Activated T-helper 9 cell treated with anti-CD3 and anti-CD28 coated beads, Interleukin-2, amount 50 U/mL, for 16 hours (primary cell): ENCODE measurements around the gene TGFB1.
A peak's percentile ranks its signal among the peaks of the same experiment; 100 is the strongest.
"Not testable (repeated sequence)": the region's sequence is repeated elsewhere in the genome, so short reads cannot be mapped to it uniquely, and the experiment has no call there.

ENCODE experiments used
- DNase-seq: peaks from one replicate; pipeline ENCODE4 v3.0.0-alpha.2; 2020; ENCODE audit warnings: low read depth

Gene TGFB1

DNA sequence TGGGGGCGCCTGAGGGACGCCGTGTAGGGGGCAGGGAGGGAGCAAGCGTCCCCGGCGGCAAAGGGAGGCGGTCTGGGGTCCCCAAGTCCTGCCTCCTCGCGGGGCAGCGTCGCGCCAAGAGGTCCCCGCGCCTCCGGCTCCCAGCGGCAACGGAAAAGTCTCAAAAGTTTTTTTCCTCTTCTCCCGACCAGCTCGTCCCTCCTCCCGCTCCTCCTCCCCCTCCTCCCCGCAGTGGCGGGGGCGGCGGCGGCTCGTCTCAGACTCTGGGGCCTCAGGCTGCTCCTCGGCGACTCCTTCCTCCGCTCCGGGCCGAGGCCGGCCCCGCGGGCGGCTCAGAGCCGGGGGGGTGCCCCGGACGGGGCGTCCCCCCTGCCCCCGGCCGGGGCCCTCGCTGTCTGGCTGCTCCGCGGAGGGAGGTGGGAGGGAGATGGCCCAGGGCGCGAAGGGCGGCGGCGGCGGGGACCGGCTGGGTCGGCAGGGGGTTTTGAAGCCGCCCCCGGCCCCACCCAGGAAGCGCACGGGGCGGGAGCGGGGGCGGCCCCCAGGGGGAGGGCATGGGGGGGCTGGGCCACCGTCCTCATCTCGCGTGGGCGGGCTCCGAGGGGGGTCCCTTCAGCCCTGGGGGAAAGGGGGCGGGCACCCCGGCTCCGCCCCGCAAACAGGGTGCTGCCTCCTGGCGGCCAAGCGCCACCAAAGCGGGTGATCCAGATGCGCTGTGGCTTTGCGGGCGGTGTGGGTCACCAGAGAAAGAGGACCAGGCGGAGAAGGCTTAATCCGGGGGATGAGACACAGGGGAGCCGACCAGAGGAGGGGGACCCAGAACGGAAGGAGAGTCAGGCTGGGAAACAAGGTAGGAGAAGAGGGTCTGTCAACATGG lies at the start of gene TGFB1:
TGFB1 (minus strand) TSS at position 457 of the 877 bp plus-strand sequence. CDS start 878 bp downstream, outside the sequence.
- peak; percentile 91 for DNase-seq

GRCh38 chr19:41402010-41402409 lies 48.3 kb upstream of the TGFB1 start:
- no peak for DNase-seq

DNA sequence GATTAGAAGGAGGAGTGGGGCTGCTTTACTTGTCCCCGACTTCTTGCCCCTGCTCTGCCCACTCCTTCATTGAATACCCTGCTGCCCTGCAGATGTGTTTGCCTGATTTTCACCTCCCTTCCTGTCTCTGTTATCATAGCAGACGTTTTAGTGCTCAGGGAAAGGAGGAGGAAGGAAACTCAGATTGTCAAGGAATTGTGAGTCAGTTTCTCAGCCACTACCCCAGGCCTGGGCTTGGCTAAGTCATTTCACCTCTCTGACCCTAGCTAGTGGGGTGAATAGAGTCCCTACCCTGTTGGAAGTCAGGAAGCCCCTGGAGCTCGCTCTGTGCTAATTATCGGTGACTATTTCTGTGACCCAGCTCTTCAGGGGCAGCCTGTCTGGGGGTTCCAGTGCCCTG lies 47.8 kb upstream of the TGFB1 start:
- no peak for DNase-seq

DNA sequence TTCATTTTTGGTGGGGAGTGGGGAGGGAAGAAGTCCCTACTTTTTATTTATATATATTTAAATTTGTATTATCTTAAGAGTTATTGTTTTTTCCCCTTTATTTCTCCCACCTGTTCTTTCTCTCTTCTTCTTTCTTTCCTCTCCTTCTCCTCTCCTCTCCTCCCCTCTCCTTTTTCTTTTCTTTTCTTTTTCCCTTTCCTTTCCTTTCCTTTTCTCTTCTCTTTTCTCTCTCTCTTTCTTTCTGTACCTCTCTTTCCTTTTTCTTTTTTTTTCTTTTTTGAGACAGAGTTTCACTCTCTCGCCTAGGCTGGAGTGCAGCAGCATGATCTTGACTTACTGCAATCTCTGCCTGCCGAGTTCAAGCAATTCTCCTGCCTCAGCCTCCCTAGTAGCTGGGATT lies 45.8 kb upstream of the TGFB1 start:
- no peak for DNase-seq

GRCh38 chr19:41399091-41399490 lies 45.4 kb upstream of the TGFB1 start:
- DNase-seq: no peak

DNA sequence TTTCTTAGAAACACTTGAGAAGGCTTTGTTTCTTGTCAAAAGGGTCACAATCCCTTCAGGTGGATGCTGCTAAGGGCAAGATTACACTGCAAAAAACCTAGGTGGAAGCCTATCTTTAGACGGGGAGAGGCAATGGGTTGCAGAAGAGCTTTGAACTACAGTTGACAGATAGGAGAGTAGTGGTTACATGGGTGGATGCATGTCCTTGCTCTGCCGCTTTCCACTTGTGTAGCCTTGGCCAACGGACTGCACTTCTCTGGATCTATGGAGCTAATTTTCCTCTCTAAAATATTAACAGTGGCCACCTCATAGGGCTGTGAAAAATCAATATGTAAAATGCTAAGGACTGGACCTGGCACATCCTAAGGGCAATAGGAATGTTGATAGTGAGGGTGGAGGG lies 44.9 kb upstream of the TGFB1 start:
- no peak for DNase-seq

DNA sequence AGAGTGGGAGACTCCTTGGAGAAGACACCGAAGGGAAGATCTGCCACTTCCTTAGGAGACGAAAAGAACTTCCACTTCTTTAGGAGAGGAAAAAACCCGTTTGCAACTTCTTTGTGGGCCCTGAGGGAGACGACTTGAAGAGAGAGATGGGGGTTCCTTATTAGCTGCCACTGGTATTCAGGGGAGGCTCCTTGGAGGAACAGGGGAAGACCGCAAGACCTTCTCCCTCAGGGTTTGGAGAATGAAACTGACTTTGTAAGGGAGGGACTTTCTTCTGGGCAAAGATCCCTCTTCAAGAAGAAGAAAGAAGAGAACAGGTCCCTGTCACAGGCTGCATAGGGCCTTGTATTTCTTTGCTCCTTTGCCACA lies 44.3 kb upstream of the TGFB1 start:
- DNase-seq: no peak

DNA sequence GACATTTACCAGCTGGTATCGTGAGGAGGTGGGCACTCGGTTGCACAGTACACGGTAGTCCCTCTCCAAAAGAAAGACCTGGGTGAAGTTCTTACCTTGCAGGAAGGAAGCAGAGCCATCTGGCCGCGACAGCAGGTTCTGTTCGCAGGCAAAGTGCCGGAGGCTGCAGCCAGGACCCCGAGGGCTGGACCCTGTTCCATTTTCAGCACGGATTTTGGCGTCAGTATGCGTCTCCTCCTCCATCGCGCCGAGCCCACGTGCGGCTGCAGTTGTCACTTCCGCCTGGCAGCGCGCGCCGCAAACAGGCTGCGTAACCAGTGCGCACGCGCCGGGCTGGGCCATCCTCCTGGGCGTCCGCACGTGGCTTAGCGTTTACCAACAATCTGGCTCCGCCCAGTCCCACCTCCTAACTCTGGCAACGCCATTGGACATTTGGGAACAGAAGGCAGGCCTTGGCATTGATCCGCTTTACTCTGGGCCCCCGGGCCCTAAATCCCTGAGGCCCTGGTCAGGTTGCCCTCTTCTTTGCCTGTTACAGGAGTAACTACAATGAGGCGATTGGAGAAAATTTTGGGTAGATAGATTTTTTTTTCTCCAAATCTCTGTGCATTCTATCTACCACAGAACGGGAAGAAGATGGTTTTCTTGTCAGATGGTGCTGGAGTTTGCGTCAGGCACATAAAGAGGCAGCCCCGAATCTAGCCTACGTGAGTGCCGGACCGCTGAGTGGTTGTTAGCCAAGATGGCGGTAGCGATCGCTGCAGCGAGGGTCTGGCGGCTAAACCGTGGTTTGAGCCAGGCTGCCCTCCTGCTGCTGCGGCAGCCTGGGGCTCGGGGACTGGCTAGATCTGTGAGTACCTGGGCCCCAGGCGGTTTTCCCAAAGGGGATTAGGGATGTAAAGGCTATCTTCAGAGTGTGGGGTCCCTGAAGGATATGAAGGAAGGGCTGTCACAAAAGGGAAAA lies 43.6 kb upstream of the TGFB1 start, which contains the start of the genes BCKDHA and EXOSC5:
BCKDHA (plus strand) TSS at position 733 of the 964 bp plus-strand sequence; CDS start at position 743, 10 bp downstream.
EXOSC5 (minus strand) TSS at position 274 of the 964 bp plus-strand sequence; CDS start at position 243, 31 bp downstream.
- DNase-seq: peak; percentile 99

GRCh38 chr19:41395355-41395754 lies 41.6 kb upstream of the TGFB1 start:
- no peak for DNase-seq

- no peak for DNase-seq
Observed at GRCh38 chr19:41392775-41393174, 39.1 kb upstream of the TGFB1 start.

- DNase-seq: no peak
Observed at GRCh38 chr19:41391618-41392017, 37.9 kb upstream of the TGFB1 start.

GRCh38 chr19:41386442-41386841 lies 32.7 kb upstream of the TGFB1 start:
- no peak for DNase-seq

GRCh38 chr19:41384351-41384750 lies 30.6 kb upstream of the TGFB1 start:
- DNase-seq: no peak

GRCh38 chr19:41381536-41381935 lies 27.8 kb upstream of the TGFB1 start:
- DNase-seq: not testable (repeated sequence)

DNA sequence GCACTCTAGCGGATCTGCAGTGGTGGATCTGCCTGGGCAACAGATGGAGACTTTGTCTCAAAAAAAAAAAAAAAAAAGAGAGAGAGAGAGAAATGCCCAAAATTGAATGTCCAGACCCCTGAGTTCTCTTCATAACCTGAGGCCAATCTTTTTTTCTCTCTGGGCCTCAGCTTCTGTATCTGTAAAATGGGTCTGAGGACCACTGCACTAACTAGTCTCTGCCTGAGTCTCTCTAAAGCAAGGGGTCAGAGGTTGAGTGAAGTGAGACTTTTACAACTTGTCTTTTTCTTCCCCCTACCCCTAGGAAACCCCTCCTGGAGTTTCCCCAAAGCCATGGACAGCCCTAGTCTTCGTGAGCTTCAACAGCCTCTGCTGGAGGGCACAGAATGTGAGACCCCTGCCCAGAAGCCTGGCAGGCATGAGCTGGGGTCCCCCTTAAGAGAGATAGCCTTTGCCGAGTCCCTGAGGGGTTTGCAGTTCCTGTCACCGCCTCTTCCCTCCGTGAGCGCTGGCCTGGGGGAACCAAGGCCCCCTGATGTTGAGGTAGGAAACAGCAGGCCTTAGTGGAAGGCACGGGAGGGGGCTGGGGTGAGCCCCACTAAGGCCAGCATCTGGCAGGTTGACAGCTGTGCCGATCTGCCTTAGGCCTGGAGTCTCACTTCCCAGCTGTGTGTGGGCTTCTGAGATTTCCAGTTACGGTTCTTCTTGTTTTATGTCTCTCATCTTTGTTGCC lies 24.4 kb upstream of the TGFB1 start:
- no peak for DNase-seq

DNA sequence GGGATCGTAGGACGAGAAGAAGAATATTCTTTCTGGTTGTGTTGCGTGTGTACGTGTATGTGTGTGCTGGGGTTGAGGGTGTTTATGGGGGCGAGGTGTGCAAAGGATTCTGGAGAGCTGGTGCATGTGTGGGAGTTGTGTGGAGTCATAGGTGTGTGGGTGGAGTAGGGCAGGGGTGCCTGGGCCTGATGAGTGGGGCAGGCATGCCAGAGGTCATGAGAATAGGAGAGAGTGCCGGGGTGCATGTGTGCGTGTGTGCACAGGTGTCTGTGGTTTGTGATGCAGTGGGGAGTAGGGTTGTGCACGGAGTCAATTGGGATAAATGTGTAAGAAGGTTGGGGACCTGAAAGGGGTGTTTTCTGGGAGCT lies 23.3 kb upstream of the TGFB1 start:
- DNase-seq: no peak

GRCh38 chr19:41376241-41376997 lies 22.7 kb upstream of the TGFB1 start, which contains the start of gene TMEM91:
Gene TMEM91 (plus strand): TSS chr19:41376533. CDS start chr19:41378310, 1,777 bp downstream.
- no peak for DNase-seq

GRCh38 chr19:41373993-41374392 lies 20.3 kb upstream of the TGFB1 start:
- DNase-seq: no peak

GRCh38 chr19:41372501-41372900 lies 18.8 kb upstream of the TGFB1 start:
- no peak for DNase-seq

GRCh38 chr19:41371541-41371940 lies 17.8 kb upstream of the TGFB1 start:
- DNase-seq: no peak

DNA sequence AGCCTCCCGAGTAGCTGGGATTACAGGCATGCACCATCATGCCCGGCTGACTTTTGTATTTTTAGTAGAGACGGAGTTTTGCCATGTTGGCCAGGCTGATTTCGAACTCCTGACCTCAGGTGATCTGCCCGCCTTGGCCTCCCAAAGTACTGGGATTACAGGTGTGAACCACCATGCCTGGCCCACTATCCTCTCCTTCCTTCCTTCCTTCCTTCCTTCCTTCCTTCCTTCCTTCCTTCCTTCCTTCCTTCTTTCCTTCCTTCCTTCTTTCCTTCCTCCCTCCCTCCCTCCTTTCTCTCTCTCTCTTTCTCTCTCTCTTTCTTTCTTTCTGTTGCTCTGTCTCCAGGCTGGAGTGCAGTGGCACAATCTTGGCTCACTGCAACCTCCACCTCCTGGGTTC lies 17.4 kb upstream of the TGFB1 start:
- not testable (repeated sequence) for DNase-seq
